COLO668 (cell line): Measurements from ENCODE around the gene LRRC52.

Source experiments
- DNase-seq: peaks from one replicate; lab custom pipeline; 2025; ENCODE audit not compliant: unreplicated experiment; lab: John Stamatoyannopoulos, UW

Gene LRRC52

GRCh38 chr1:165543532-165544438, at the start of gene LRRC52:
LRRC52 (plus strand) TSS chr1:165544000; CDS start chr1:165544297, 297 bp downstream.
- DNase-seq = no peak

- DNase-seq = no peak
Observed at GRCh38 chr1:165494949-165495857, 48.6 kb upstream of the LRRC52 start.

- DNase-seq = no peak
Observed at GRCh38 chr1:165495858-165496205, 48.0 kb upstream of the LRRC52 start.

GRCh38 chr1:165496501-165496900, 47.3 kb upstream of the LRRC52 start:
- DNase-seq = no peak

GRCh38 chr1:165497069-165498013, 46.5 kb upstream of the LRRC52 start:
- DNase-seq = no peak

GRCh38 chr1:165501330-165501969, 42.4 kb upstream of the LRRC52 start:
- no peak for DNase-seq

- no peak for DNase-seq
Observed at GRCh38 chr1:165501970-165502348, 41.8 kb upstream of the LRRC52 start.

- no peak for DNase-seq
Observed at GRCh38 chr1:165507570-165507969, 36.2 kb upstream of the LRRC52 start.

GRCh38 chr1:165508291-165508690, 35.5 kb upstream of the LRRC52 start:
- DNase-seq = no peak

GRCh38 chr1:165512816-165513215, 31.0 kb upstream of the LRRC52 start:
- no peak for DNase-seq

GRCh38 chr1:165516469-165516868, 27.3 kb upstream of the LRRC52 start:
- DNase-seq = no peak

GRCh38 chr1:165520646-165521045, 23.2 kb upstream of the LRRC52 start:
- no peak for DNase-seq

GRCh38 chr1:165524639-165525285, 19.0 kb upstream of the LRRC52 start:
- no peak for DNase-seq

GRCh38 chr1:165525708-165526107, 18.1 kb upstream of the LRRC52 start:
- DNase-seq = no peak

GRCh38 chr1:165527251-165528007, 16.4 kb upstream of the LRRC52 start:
- DNase-seq = no peak

GRCh38 chr1:165531021-165531420, 12.8 kb upstream of the LRRC52 start:
- no peak for DNase-seq

GRCh38 chr1:165532053-165532452, 11.7 kb upstream of the LRRC52 start:
- DNase-seq = no peak

- no peak for DNase-seq
Observed at GRCh38 chr1:165533254-165533653, 10.5 kb upstream of the LRRC52 start.

GRCh38 chr1:165536016-165536415, 7.8 kb upstream of the LRRC52 start:
- no peak for DNase-seq
